NB4 (cell line): Measurements from ENCODE around the gene OVOL2.

Source experiments
- DNase-seq: peaks from one replicate; pipeline ENCODE4 v3.0.0; 2010; ENCODE audit warnings: low read depth
- H3K4me3 ChIP-seq: one replicate; pipeline ENCODE4 v1.5.1; 2011; ENCODE audit warnings: mild to moderate bottlenecking, low read depth, low read length, moderate library complexity
- CTCF ChIP-seq: IDR thresholded peaks from one replicate; pipeline ENCODE4 v1.5.1; 2012; ENCODE audit warnings: low read depth, low read length
- MYC ChIP-seq: IDR thresholded peaks from 2 replicates; pipeline ENCODE4 v1.6.1; 2011; ENCODE audit warnings: low read depth, low read length
- POLR2A ChIP-seq: IDR thresholded peaks from 2 replicates; pipeline ENCODE4 v1.6.1; 2011; ENCODE audit warnings: mild to moderate bottlenecking; ENCODE audit not compliant: insufficient read length; ENCODE audit errors: extremely low read depth
- TF ChIP-seq, protein P1 (sequence below): IDR thresholded peaks from 2 replicates; pipeline ENCODE4 v1.6.1; 2011; ENCODE audit warnings: low read depth, low read length

The OVOL2 gene

GRCh38 chr20:18050628-18051027 lies 7.1 kb downstream of the OVOL2 start:
- TF ChIP-seq, protein P1, sequence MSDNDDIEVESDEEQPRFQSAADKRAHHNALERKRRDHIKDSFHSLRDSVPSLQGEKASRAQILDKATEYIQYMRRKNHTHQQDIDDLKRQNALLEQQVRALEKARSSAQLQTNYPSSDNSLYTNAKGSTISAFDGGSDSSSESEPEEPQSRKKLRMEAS: no peak
- TF ChIP-seq MYC (no peak), CTCF (no peak), POLR2A (no peak)
- no peak for DNase-seq
- H3K4me3 ChIP-seq: no peak overlapping the region

DNA sequence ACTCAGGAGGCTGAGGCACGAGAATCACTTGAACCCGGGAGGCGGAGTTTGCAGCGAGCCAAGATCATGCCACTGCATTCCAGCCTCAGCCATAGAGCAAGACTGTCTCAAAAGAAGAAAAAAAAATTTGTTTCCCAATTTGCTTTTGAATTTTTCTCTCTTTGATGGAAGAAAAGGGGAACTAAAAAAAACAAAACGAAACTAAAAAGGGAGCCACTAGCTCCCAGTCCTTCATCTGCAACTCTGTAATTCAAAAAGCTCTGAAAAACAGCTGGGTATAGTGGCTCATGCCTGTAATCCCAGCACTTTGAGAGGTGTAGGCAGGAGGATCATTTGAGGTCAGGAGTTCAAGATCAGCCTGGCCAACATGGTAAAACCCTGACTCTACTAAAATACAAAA lies 9.5 kb downstream of the OVOL2 start:
- TF ChIP-seq POLR2A (no peak), MYC (no peak), CTCF (no peak)
- TF ChIP-seq, protein P1: no peak
- DNase-seq: peak; percentile 50
- no peak overlapping the region for H3K4me3 ChIP-seq

DNA sequence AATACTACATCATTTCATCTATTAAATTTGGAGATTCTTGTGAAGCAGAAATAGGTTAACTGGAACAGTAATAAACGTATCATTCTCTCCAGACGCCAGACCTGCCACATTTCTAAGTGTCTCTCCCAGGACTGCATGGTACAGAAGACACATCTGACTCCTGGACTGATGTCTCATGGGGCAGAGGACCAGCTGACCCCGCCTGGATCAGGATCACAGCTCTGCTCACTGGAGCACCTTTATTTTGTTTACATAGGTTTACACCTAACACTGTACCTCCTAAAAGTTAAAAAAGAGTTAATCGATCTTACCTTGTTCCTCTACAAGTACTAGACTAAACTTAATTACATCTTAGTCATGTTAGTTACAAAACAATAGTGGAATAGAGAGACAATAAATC lies 11.2 kb downstream of the OVOL2 start:
- H3K4me3 ChIP-seq: no peak overlapping the region
- TF ChIP-seq, protein P1: no peak
- no peak for TF ChIP-seq POLR2A
- TF ChIP-seq CTCF: no peak
- TF ChIP-seq MYC: no peak
- no peak for DNase-seq

DNA sequence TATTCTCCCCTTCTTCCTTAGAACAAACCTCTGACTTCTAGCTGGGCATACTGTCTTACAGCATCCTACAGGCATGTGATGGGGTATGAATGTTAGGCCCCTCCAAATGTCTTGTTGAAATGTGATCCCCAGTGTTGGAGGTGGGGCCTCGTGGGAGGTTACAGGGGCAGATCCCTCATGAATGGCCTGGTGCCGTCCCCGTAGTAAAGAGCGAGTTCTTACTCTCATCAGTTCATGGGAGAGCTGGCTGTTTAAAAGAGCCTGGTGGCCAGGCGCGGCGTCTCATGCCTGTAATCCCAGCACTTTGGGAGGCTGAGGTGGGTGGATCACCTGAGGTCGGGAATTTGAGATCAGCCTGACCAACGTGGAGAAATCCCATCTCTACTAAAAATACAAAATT lies 15.5 kb downstream of the OVOL2 start:
- no peak overlapping the region for H3K4me3 ChIP-seq
- TF ChIP-seq, protein P1: no peak
- TF ChIP-seq CTCF: no peak
- no peak for TF ChIP-seq POLR2A
- TF ChIP-seq MYC: no peak
- no peak for DNase-seq

DNA sequence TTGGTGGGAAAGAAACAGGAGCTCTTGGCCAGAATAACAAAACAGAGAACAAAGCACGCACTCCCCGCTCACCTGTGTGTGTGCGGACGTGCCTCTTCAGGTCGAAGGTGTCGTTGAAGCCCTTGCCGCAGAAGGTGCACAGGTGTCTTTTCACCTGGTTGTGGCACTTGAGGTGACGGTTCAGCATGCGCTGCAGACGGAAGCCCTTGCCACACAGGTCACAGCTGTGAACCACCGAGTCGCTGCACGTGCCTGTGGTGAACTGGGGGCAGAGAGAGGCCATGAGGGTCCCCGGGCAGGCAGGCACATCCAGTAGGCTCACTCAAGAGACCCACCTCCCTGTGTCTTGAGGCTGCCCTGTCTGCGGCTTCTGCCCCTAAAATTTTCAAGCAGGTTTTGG lies 16.3 kb downstream of the OVOL2 start:
- H3K4me3 ChIP-seq: no peak overlapping the region
- TF ChIP-seq, protein P1: no peak
- no peak for TF ChIP-seq CTCF
- no peak for TF ChIP-seq POLR2A
- TF ChIP-seq MYC: no peak

DNA sequence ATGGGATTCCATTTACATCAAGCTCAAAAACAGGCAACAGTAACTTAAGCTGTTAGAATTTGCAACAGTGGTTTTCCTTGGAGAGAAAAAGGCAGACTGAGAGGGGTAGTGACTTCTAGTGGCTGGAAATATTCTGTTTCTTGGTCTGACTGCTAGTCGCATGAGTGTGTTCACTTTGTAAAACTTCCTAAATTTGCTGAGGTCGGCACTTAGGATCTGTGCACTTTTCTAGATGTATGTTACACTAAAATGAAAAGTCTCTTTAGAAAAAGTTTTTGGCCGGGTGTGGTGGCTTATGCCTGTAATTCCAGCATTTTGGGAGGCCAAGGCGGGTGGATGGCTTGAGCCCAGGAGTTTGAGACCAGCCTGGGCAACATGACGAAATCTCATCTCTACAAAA lies 18.7 kb downstream of the OVOL2 start:
- TF ChIP-seq, protein P1: no peak
- TF ChIP-seq CTCF: no peak
- no peak for TF ChIP-seq MYC
- TF ChIP-seq POLR2A: no peak
- no peak overlapping the region for H3K4me3 ChIP-seq
- DNase-seq: no peak

More for the DNA sequence above, 16.3 kb downstream of the OVOL2 start:
- DNase-seq: no peak
